SW480 (cell line): ENCODE results near the gene MAN2A2.
"Not testable (repeated sequence)": the region's sequence is repeated elsewhere in the genome, so short reads cannot be mapped to it uniquely, and the experiment has no call there.

ENCODE experiments used
- DNase-seq: peaks from one replicate; pipeline ENCODE4 v3.0.0-alpha.2; 2016; ENCODE audit warnings: low spot score

Gene MAN2A2

GRCh38 chr15:90905306-90906180 lies 2.4 kb downstream of the MAN2A2 start:
- no peak for DNase-seq

GRCh38 chr15:90906181-90906849 lies 3.2 kb downstream of the MAN2A2 start:
- no peak for DNase-seq

- DNase-seq, result no peak
Observed at GRCh38 chr15:90907051-90907660, 4.1 kb downstream of the MAN2A2 start.

GRCh38 chr15:90907838-90908507 lies 4.9 kb downstream of the MAN2A2 start:
- no peak for DNase-seq

GRCh38 chr15:90909449-90909848 lies 6.3 kb downstream of the MAN2A2 start:
- DNase-seq, result not testable (repeated sequence)

GRCh38 chr15:90909976-90910375 lies 6.9 kb downstream of the MAN2A2 start:
- DNase-seq, result no peak

GRCh38 chr15:90910441-90911301 lies 7.6 kb downstream of the MAN2A2 start:
- no peak for DNase-seq

- DNase-seq, result no peak
Observed at GRCh38 chr15:90911302-90911623, 8.2 kb downstream of the MAN2A2 start.

GRCh38 chr15:90911906-90912769 lies 9.0 kb downstream of the MAN2A2 start:
- DNase-seq, result no peak

GRCh38 chr15:90912770-90913075 lies 9.6 kb downstream of the MAN2A2 start:
- DNase-seq, result no peak

- no peak for DNase-seq
Observed at GRCh38 chr15:90913398-90913944, 10.4 kb downstream of the MAN2A2 start.

GRCh38 chr15:90914305-90915080 lies 11.4 kb downstream of the MAN2A2 start:
- DNase-seq, result no peak

- DNase-seq, result no peak
Observed at GRCh38 chr15:90915216-90915807, 12.2 kb downstream of the MAN2A2 start.

- DNase-seq, result no peak
Observed at GRCh38 chr15:90915808-90916440, 12.8 kb downstream of the MAN2A2 start.

GRCh38 chr15:90916461-90916860 lies 13.4 kb downstream of the MAN2A2 start:
- no peak for DNase-seq

GRCh38 chr15:90917569-90917968 lies 14.5 kb downstream of the MAN2A2 start:
- no peak for DNase-seq

GRCh38 chr15:90918034-90918788 lies 15.1 kb downstream of the MAN2A2 start:
- no peak for DNase-seq

GRCh38 chr15:90918835-90919234 lies 15.7 kb downstream of the MAN2A2 start:
- no peak for DNase-seq
